H9 (cell line): ENCODE results near the gene TMEM184B. TPM values are rescaled to one million over a fixed set of nuclear protein-coding genes. Genes with fewer than 3 reads are reported as not detected.

Experiments
- DNase-seq: peaks from one replicate; pipeline ENCODE4 v3.0.0-alpha.2; 2017
- H2AFZ ChIP-seq: one replicate; pipeline ENCODE4 v1.6.1; 2013; ENCODE audit warnings: mild to moderate bottlenecking, low read length, control low read depth, moderate library complexity
- H2AK5ac ChIP-seq: 2 replicates; pipeline ENCODE4 v1.6.1; 2013; ENCODE audit warnings: low read length, control low read depth, mixed read lengths; ENCODE audit not compliant: insufficient read length
- H2BK120ac ChIP-seq: one replicate; pipeline ENCODE4 v1.6.1; 2013; ENCODE audit warnings: low read depth, mild to moderate bottlenecking, low read length, control low read depth, inconsistent platforms; ENCODE audit not compliant: poor library complexity, severe bottlenecking
- H2BK12ac ChIP-seq: 2 replicates; pipeline ENCODE4 v1.6.1; 2013; ENCODE audit warnings: low read length, control low read depth, mixed read lengths, low read depth; ENCODE audit not compliant: insufficient read length
- H2BK15ac ChIP-seq: 2 replicates; pipeline ENCODE4 v1.6.1; 2013; ENCODE audit warnings: low read depth, low read length, control low read depth
- H2BK20ac ChIP-seq: one replicate; pipeline ENCODE4 v1.6.1; 2013; ENCODE audit warnings: low read depth, mild to moderate bottlenecking, low read length, control low read depth, inconsistent platforms; ENCODE audit not compliant: poor library complexity, severe bottlenecking
- H2BK5ac ChIP-seq: 2 replicates; pipeline ENCODE4 v1.6.1; 2013; ENCODE audit warnings: low read length, control low read depth, mixed read lengths; ENCODE audit not compliant: insufficient read length
- H3K14ac ChIP-seq: 2 replicates; pipeline ENCODE4 v1.6.1; 2013; ENCODE audit warnings: low read length, control low read depth; ENCODE audit not compliant: insufficient read depth
- H3K18ac ChIP-seq: 2 replicates; pipeline ENCODE4 v1.6.1; 2013; ENCODE audit warnings: low read depth, mild to moderate bottlenecking, mixed read lengths, low read length, control low read depth; ENCODE audit not compliant: insufficient read length
- H3K23ac ChIP-seq: 2 replicates; pipeline ENCODE4 v1.6.1; 2013; ENCODE audit warnings: low read length, control low read depth, mixed read lengths, low read depth; ENCODE audit not compliant: insufficient read length
- H3K23me2 ChIP-seq: 2 replicates; pipeline ENCODE4 v1.6.1; 2013; ENCODE audit warnings: low read depth, mild to moderate bottlenecking, mixed read lengths, low read length, control low read depth; ENCODE audit not compliant: insufficient read length, poor library complexity, severe bottlenecking
- H3K27ac ChIP-seq: 2 replicates; pipeline ENCODE4 v1.5.1; 2013; ENCODE audit warnings: low read length, control low read depth, mixed read lengths, low read depth; ENCODE audit not compliant: insufficient read length
- H3K27me3 ChIP-seq: 2 replicates; pipeline ENCODE4 v1.6.1; 2013; ENCODE audit warnings: low read length, control low read depth, inconsistent platforms; ENCODE audit not compliant: insufficient read depth
- H3K4ac ChIP-seq: 2 replicates; pipeline ENCODE4 v1.6.1; 2013; ENCODE audit warnings: low read depth, mild to moderate bottlenecking, control low read depth, inconsistent platforms, low read length, moderate library complexity
- H3K4me1 ChIP-seq: 2 replicates; pipeline ENCODE4 v1.6.1; 2013; ENCODE audit warnings: low read length, control low read depth, inconsistent platforms; ENCODE audit not compliant: insufficient read depth
- H3K4me2 ChIP-seq: 2 replicates; pipeline ENCODE4 v1.6.1; 2013; ENCODE audit warnings: low read length, control low read depth, mixed read lengths; ENCODE audit not compliant: insufficient read length, insufficient read depth
- H3K56ac ChIP-seq: 2 replicates; pipeline ENCODE4 v1.6.1; 2013; ENCODE audit warnings: low read depth, mild to moderate bottlenecking, mixed read lengths, low read length, control low read depth; ENCODE audit not compliant: insufficient read length
- H3K79me1 ChIP-seq: 2 replicates; pipeline ENCODE4 v1.6.1; 2013; ENCODE audit warnings: low read depth, mild to moderate bottlenecking, moderate library complexity, low read length, control low read depth, inconsistent platforms; ENCODE audit not compliant: insufficient read depth, poor library complexity, severe bottlenecking
- H3K79me2 ChIP-seq: 2 replicates; pipeline ENCODE4 v1.6.1; 2013; ENCODE audit warnings: low read length, control low read depth, inconsistent platforms; ENCODE audit not compliant: insufficient read depth
- H3K9ac ChIP-seq: 2 replicates; pipeline ENCODE4 v1.6.1; 2013; ENCODE audit warnings: low read length, control low read depth, mixed read lengths; ENCODE audit not compliant: insufficient read length; ENCODE audit errors: extremely low read depth
- H3K9me3 ChIP-seq: one replicate; pipeline ENCODE4 v1.6.1; 2013; ENCODE audit warnings: low read depth, low read length, inconsistent platforms; ENCODE audit not compliant: control insufficient read depth
- H3T11ph ChIP-seq: one replicate; pipeline ENCODE4 v1.6.1; 2013; ENCODE audit warnings: mild to moderate bottlenecking, low read length, control low read depth, inconsistent platforms
- H4K20me1 ChIP-seq: one replicate; pipeline ENCODE4 v1.6.1; 2013; ENCODE audit not compliant: control insufficient read depth, insufficient read length, insufficient read depth
- H4K5ac ChIP-seq: 2 replicates; pipeline ENCODE4 v1.6.1; 2013; ENCODE audit warnings: low read depth, mild to moderate bottlenecking, mixed read lengths, low read length, control low read depth; ENCODE audit not compliant: insufficient read length
- H4K8ac ChIP-seq: replicated peaks from 2 replicates; pipeline ENCODE4 v1.6.1; 2013; ENCODE audit warnings: low read length, control low read depth, mixed read lengths, low read depth; ENCODE audit not compliant: insufficient read length
- H4K91ac ChIP-seq: 2 replicates; pipeline ENCODE4 v1.6.1; 2013; ENCODE audit warnings: low read depth, mild to moderate bottlenecking, moderate library complexity, mixed read lengths, low read length, control low read depth; ENCODE audit not compliant: insufficient read length
- H3K27ac Mint-ChIP-seq, 3 experiments: 2 replicates in 2 of 3; 3 replicates in 1 of 3; pipeline ENCODE4 v1.8.0; 2020 to 2021; ENCODE audit warnings: mixed read lengths in 3 of 3, mild to moderate bottlenecking in 1 of 3, moderate library complexity in 1 of 3
- H3K27me3 Mint-ChIP-seq: 2 replicates; pipeline ENCODE4 v1.8.0; 2021; ENCODE audit warnings: low read depth, mild to moderate bottlenecking, moderate library complexity, mixed read lengths
- H3K36me3 Mint-ChIP-seq, 3 experiments: 2 replicates in 2 of 3; 3 replicates in 1 of 3; pipeline ENCODE4 v1.8.0; 2020 to 2021; ENCODE audit warnings: low read depth in 3 of 3, mixed read lengths in 3 of 3; ENCODE audit not compliant: insufficient read depth in 1 of 3
- H3K4me1 Mint-ChIP-seq, 2 experiments: 2 replicates each; pipeline ENCODE4 v1.8.0; 2020; ENCODE audit warnings: mixed read lengths in 2 of 2
- H3K4me3 Mint-ChIP-seq, 2 experiments: 2 replicates in 1 of 2; 3 replicates in 1 of 2; pipeline ENCODE4 v1.8.0; 2020 to 2021; ENCODE audit warnings: mild to moderate bottlenecking in 2 of 2, mixed read lengths in 2 of 2, moderate library complexity in 1 of 2
- H3K9me3 Mint-ChIP-seq, 2 experiments: 2 replicates in 1 of 2; 3 replicates in 1 of 2; pipeline ENCODE4 v1.8.0; 2020; ENCODE audit warnings: mild to moderate bottlenecking in 2 of 2, mixed read lengths in 2 of 2, moderate library complexity in 1 of 2
- WGBS: extraction: QIAGEN DNeasy Blood & Tissue Kit; methylation state at CpG from one replicate; pipeline ENCODE4 v1.1.7; 2013; ENCODE audit warnings: missing lambda C conversion rate, low lambda C conversion rate, mixed read lengths; ENCODE audit not compliant: insufficient read length; ENCODE audit errors: extremely low coverage; 5-methylcytosine and 5-hydroxymethylcytosine counted together
- total RNA-seq: library from RNA; stranded (reverse); gene quantifications from 2 replicates; pipeline ENCODE4 v1.2.1, GENCODE V29; 2021
- TF ChIP-seq, protein P1 (sequence below): fragments of 200-600 bp; sonication (generic); conservative IDR thresholded peaks from 3 replicates; pipeline ENCODE4 v1.8.0; 2021; ENCODE audit warnings: antibody characterized with exemption, mild to moderate bottlenecking

TMEM184B gene
- total RNA-seq, 1 experiment from 2014 or later: 58.5 TPM

DNA sequence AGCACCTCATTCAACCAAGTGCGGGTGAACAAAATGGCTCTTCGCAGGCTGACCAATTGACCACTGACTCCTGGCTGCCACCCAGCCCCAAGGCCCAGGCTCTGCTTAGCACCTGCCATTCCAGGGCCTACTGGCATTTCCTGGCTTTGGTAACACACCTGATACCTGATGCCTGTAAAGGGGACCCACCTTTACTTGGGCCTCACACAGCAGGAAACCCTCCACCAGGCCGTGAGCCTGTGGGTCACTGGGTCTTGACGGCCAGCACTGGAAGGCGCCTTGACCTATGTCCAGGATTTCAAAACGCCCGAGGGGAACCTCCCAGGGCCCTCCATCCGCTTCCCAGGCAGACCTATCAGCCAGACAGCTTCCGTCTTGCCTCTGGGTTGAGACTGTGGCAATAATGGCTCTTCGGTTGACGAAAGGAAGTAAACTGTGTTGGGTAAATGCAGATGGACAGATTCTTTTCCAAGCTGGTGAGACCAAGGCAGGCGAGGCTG, 16.8 kb upstream of the TMEM184B start:
- Histone ChIP-seq H3K18ac (no peak overlapping the region), H2AFZ (no peak overlapping the region), H3K23me2 (no peaks in the 10 kb centered on the region), H3K4me2 (no peak overlapping the region), H2BK12ac (no peak overlapping the region), H4K91ac (no peak overlapping the region), H3T11ph (no peak overlapping the region), H3K79me1 (no peaks in the 10 kb centered on the region), H3K4me1 (no peaks in the 10 kb centered on the region; the same call in 1 of the 2 replicates), H3K14ac (no peak overlapping the region; the same call in 1 of the 2 replicates), H3K79me2 (no peaks in the 10 kb centered on the region), H3K27me3 (no peaks in the 10 kb centered on the region), H3K23ac (no peak overlapping the region), H2BK15ac (no peak overlapping the region), H4K20me1 (peaks cover 1% of the 10 kb centered on the region), H4K8ac (no peak overlapping the region), H3K9me3 (no peaks in the 10 kb centered on the region), H2BK5ac (no peak overlapping the region), H3K56ac (no peak overlapping the region), H4K5ac (no peak overlapping the region), H3K9ac (no peak overlapping the region), H2AK5ac (no peak overlapping the region), H3K4ac (no peak overlapping the region), H2BK120ac (no peak overlapping the region), H3K27ac (no peak overlapping the region), H2BK20ac (no peak overlapping the region)
- Mint-ChIP-seq H3K27me3 (peaks cover 1% of the 10 kb centered on the region; the same call in 1 of the 2 replicates), H3K4me3 (no peak overlapping the region), H3K9me3 (no peaks in the 10 kb centered on the region), H3K36me3 (peaks cover 23 to 63% (median 47%) of the 10 kb centered on the region in 3 experiments; a peak in 6 of 7 replicates), H3K27ac (peak overlapping the region in 1 of 3 experiments; percentile 89; a peak in 4 of 7 replicates), H3K4me1 (peaks cover 22 to 36% of the 10 kb centered on the region in 2 experiments)
- WGBS: no CpG with 5 or more reads among the region's 12 CpGs
- TF ChIP-seq, protein P1, sequence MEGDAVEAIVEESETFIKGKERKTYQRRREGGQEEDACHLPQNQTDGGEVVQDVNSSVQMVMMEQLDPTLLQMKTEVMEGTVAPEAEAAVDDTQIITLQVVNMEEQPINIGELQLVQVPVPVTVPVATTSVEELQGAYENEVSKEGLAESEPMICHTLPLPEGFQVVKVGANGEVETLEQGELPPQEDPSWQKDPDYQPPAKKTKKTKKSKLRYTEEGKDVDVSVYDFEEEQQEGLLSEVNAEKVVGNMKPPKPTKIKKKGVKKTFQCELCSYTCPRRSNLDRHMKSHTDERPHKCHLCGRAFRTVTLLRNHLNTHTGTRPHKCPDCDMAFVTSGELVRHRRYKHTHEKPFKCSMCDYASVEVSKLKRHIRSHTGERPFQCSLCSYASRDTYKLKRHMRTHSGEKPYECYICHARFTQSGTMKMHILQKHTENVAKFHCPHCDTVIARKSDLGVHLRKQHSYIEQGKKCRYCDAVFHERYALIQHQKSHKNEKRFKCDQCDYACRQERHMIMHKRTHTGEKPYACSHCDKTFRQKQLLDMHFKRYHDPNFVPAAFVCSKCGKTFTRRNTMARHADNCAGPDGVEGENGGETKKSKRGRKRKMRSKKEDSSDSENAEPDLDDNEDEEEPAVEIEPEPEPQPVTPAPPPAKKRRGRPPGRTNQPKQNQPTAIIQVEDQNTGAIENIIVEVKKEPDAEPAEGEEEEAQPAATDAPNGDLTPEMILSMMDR: no peak
- no peak for DNase-seq
